GM21723 (cell line): ENCODE measurements around the gene DLGAP3.
"Not testable (repeated sequence)": the region's sequence is repeated elsewhere in the genome, so short reads cannot be mapped to it uniquely, and the experiment has no call there.

Source experiments
- ATAC-seq: cut with Tn5 transposase; IDR thresholded peaks from one replicate; pipeline ENCODE4 v1.9.1; 2021; ENCODE audit warnings: mild to moderate bottlenecking, moderate library complexity; ENCODE audit not compliant: unreplicated experiment

Gene DLGAP3

GRCh38 chr1:34929497-34929852 lies at the start of gene DLGAP3:
Gene DLGAP3 (minus strand): TSS chr1:34929650. CDS start chr1:34905383, 24,267 bp downstream.
- no peak for ATAC-seq

GRCh38 chr1:34978921-34979320 lies 49.5 kb upstream of the DLGAP3 start:
- no peak for ATAC-seq

- ATAC-seq: no peak
Observed at GRCh38 chr1:34977858-34978257, 48.4 kb upstream of the DLGAP3 start.

- no peak for ATAC-seq
Observed at GRCh38 chr1:34977210-34977471, 47.7 kb upstream of the DLGAP3 start.

- ATAC-seq: no peak
Observed at GRCh38 chr1:34976384-34977209, 47.1 kb upstream of the DLGAP3 start.

GRCh38 chr1:34975771-34976170 lies 46.3 kb upstream of the DLGAP3 start:
- no peak for ATAC-seq

GRCh38 chr1:34975338-34975737 lies 45.9 kb upstream of the DLGAP3 start:
- ATAC-seq: no peak

- ATAC-seq: no peak
Observed at GRCh38 chr1:34974626-34975025, 45.2 kb upstream of the DLGAP3 start.

GRCh38 chr1:34973326-34973725 lies 43.9 kb upstream of the DLGAP3 start:
- no peak for ATAC-seq

- ATAC-seq: no peak
Observed at GRCh38 chr1:34970829-34971228, 41.4 kb upstream of the DLGAP3 start.

GRCh38 chr1:34970220-34970735 lies 40.8 kb upstream of the DLGAP3 start:
- no peak for ATAC-seq

- ATAC-seq: not testable (repeated sequence)
Observed at GRCh38 chr1:34968297-34968696, 38.8 kb upstream of the DLGAP3 start.

- not testable (repeated sequence) for ATAC-seq
Observed at GRCh38 chr1:34967672-34968071, 38.2 kb upstream of the DLGAP3 start.

- no peak for ATAC-seq
Observed at GRCh38 chr1:34965597-34965996, 36.1 kb upstream of the DLGAP3 start.

GRCh38 chr1:34950428-34950827 lies 21.0 kb upstream of the DLGAP3 start:
- ATAC-seq: no peak

- ATAC-seq: not testable (repeated sequence)
Observed at GRCh38 chr1:34948739-34949138, 19.3 kb upstream of the DLGAP3 start.

GRCh38 chr1:34947641-34948314 lies 18.3 kb upstream of the DLGAP3 start:
- ATAC-seq: not testable (repeated sequence)

GRCh38 chr1:34946211-34946610 lies 16.8 kb upstream of the DLGAP3 start:
- ATAC-seq: no peak

- ATAC-seq: not testable (repeated sequence)
Observed at GRCh38 chr1:34941798-34942197, 12.3 kb upstream of the DLGAP3 start.

GRCh38 chr1:34930702-34931071 lies 1.2 kb upstream of the DLGAP3 start:
- ATAC-seq: no peak

- no peak for ATAC-seq
Observed at GRCh38 chr1:34929853-34930701, 627 bp upstream of the DLGAP3 start.
